ENCODE data around the gene DNAJA4.

GRCh38 chr15:78317145-78317836 is 52.9 kb downstream of the DNAJA4 start:
- no peak for TF ChIP-seq CTCF (IDR thresholded peaks at IDR 0.05)
- no peak for TF ChIP-seq POLR2A (IDR thresholded peaks at IDR 0.05)

Measured in lower leg skin (tissue), 3 donors.